NCI-H1092 (cell line): ENCODE measurements around the gene MEGF11.

Source experiments
- DNase-seq: peaks from one replicate; lab custom pipeline; 2025; lab: John Stamatoyannopoulos, UW

Gene MEGF11

GRCh38 chr15:66239514-66239913, 14.0 kb downstream of the MEGF11 start:
- DNase-seq: no peak

- DNase-seq: no peak
These were observed 15.2 kb downstream of the MEGF11 start for GRCh38 chr15:66238318-66238717.

- no peak for DNase-seq
These were observed 15.9 kb downstream of the MEGF11 start for GRCh38 chr15:66237513-66238235.

- no peak for DNase-seq
These were observed 16.7 kb downstream of the MEGF11 start for GRCh38 chr15:66236806-66237375.

- DNase-seq: no peak
These were observed 17.7 kb downstream of the MEGF11 start for GRCh38 chr15:66235866-66236265.

GRCh38 chr15:66234798-66235197, 18.8 kb downstream of the MEGF11 start:
- DNase-seq: no peak

GRCh38 chr15:66233487-66234415, 19.8 kb downstream of the MEGF11 start:
- no peak for DNase-seq

GRCh38 chr15:66232267-66232625, 21.3 kb downstream of the MEGF11 start:
- no peak for DNase-seq

- no peak for DNase-seq
These were observed 21.9 kb downstream of the MEGF11 start for GRCh38 chr15:66231394-66232266.

GRCh38 chr15:66229790-66230465, 23.6 kb downstream of the MEGF11 start:
- no peak for DNase-seq

- DNase-seq: no peak
These were observed 24.5 kb downstream of the MEGF11 start for GRCh38 chr15:66228807-66229735.

GRCh38 chr15:66226736-66227135, 26.8 kb downstream of the MEGF11 start:
- DNase-seq: no peak

GRCh38 chr15:66225656-66226274, 27.8 kb downstream of the MEGF11 start:
- no peak for DNase-seq

- peak; percentile 87 for DNase-seq
These were observed 28.6 kb downstream of the MEGF11 start for GRCh38 chr15:66224946-66225345.

GRCh38 chr15:66222273-66223198, 31.0 kb downstream of the MEGF11 start:
- no peak for DNase-seq

- DNase-seq: no peak
These were observed 32.4 kb downstream of the MEGF11 start for GRCh38 chr15:66221126-66221525.

GRCh38 chr15:66220601-66221000, 32.9 kb downstream of the MEGF11 start:
- no peak for DNase-seq

- no peak for DNase-seq
These were observed 34.2 kb downstream of the MEGF11 start for GRCh38 chr15:66219339-66219738.

GRCh38 chr15:66216806-66217205, 36.7 kb downstream of the MEGF11 start:
- DNase-seq: no peak
